ENCODE results near the gene STK10.

DNA sequence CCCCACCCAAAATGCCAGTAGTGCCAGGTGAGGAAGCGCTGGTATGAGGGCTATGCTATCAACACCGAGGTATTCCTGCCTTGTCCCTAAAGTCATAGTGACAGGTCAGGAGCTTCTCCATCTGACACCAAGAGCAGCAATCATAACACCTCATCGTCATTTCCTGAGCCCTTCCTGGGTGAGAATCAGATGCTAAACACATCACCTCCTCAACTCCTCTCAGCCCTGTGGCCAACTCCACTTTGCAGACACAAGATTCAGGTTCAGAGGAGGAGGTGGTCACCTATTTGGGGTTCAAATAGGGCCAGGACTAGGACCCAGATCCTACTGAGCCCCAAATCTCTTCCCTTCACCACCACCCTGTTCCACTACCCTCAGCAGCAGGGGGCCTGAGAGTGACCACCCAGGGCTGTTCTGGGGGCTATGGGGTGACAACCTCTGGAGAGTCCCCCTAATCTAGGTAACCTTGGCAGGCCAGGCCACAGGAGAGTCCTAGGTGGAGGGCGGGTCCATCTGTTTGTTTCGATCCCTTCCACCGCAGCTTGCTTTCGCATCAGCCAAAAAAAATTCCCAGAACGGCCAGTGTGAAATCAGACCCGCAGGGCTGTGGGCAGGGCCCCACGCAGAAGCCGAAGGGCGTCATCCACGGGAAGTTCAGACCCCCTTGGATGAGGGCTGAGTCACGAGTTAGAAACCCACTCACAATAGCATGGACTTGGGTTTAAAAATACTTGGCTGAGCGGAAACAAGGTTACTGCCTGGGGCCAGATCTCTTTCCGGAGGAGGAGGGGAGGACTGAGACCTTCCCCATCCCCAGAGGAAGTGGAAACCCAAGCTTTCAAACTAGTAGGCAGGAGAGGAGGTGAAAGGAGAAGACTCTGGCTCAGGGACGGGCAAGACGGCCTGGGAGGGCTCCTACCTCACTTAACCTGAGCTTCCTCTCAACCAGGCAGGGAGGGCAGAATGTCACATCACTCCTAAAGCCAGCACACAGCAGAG is 8.7 kb downstream of the STK10 start:
- TF ChIP-seq, protein P1, sequence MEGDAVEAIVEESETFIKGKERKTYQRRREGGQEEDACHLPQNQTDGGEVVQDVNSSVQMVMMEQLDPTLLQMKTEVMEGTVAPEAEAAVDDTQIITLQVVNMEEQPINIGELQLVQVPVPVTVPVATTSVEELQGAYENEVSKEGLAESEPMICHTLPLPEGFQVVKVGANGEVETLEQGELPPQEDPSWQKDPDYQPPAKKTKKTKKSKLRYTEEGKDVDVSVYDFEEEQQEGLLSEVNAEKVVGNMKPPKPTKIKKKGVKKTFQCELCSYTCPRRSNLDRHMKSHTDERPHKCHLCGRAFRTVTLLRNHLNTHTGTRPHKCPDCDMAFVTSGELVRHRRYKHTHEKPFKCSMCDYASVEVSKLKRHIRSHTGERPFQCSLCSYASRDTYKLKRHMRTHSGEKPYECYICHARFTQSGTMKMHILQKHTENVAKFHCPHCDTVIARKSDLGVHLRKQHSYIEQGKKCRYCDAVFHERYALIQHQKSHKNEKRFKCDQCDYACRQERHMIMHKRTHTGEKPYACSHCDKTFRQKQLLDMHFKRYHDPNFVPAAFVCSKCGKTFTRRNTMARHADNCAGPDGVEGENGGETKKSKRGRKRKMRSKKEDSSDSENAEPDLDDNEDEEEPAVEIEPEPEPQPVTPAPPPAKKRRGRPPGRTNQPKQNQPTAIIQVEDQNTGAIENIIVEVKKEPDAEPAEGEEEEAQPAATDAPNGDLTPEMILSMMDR (IDR thresholded peaks at IDR 0.05; ENCODE audit: insufficient read depth, low read length) = no peak
- TF ChIP-seq POLR2AphosphoS5 (IDR thresholded peaks at IDR 0.05; ENCODE audit: low read depth) (0 out of 2 replicates have a peak, but pooled peaks have one; percentile 49), SPI1 (IDR thresholded peaks at IDR 0.05; ENCODE audit: borderline replicate concordance, low read depth) (peak; percentile 89)
- TF ChIP-seq, protein P2, sequence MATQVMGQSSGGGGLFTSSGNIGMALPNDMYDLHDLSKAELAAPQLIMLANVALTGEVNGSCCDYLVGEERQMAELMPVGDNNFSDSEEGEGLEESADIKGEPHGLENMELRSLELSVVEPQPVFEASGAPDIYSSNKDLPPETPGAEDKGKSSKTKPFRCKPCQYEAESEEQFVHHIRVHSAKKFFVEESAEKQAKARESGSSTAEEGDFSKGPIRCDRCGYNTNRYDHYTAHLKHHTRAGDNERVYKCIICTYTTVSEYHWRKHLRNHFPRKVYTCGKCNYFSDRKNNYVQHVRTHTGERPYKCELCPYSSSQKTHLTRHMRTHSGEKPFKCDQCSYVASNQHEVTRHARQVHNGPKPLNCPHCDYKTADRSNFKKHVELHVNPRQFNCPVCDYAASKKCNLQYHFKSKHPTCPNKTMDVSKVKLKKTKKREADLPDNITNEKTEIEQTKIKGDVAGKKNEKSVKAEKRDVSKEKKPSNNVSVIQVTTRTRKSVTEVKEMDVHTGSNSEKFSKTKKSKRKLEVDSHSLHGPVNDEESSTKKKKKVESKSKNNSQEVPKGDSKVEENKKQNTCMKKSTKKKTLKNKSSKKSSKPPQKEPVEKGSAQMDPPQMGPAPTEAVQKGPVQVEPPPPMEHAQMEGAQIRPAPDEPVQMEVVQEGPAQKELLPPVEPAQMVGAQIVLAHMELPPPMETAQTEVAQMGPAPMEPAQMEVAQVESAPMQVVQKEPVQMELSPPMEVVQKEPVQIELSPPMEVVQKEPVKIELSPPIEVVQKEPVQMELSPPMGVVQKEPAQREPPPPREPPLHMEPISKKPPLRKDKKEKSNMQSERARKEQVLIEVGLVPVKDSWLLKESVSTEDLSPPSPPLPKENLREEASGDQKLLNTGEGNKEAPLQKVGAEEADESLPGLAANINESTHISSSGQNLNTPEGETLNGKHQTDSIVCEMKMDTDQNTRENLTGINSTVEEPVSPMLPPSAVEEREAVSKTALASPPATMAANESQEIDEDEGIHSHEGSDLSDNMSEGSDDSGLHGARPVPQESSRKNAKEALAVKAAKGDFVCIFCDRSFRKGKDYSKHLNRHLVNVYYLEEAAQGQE (IDR thresholded peaks at IDR 0.05; ENCODE audit: insufficient replicate concordance, low read depth) = no peak
